CD4-positive, alpha-beta T cell treated with Interferon gamma for 1 hour (primary cell): ENCODE results near the gene ATP12A.
A peak's percentile ranks its signal among the peaks of the same experiment; 100 is the strongest.

Source experiments
- DNase-seq: peaks from one replicate; pipeline ENCODE4 v3.0.0-alpha.2; 2020

Gene ATP12A

GRCh38 chr13:24664726-24665409, 15.3 kb upstream of the ATP12A start:
- no peak for DNase-seq

DNA sequence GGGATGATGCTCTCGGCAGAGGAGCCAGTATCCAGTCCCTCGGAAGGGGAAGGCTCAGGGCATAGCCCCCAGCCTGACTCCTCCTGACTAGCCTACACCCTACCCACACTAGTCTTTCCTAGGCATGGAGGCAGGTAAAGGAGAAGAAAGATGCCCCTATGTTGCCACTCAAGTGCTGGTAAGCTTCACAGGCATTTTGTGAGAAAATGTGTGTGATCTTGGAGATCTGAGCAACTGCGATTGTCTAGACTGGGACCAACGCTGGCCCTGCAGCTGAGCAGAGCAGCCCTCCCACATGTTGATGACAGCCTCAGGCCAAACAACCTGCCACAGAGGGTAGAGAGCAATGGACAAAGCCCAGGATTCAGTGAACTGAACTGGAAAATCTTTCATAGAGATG, 11.7 kb upstream of the ATP12A start:
- no peak for DNase-seq

DNA sequence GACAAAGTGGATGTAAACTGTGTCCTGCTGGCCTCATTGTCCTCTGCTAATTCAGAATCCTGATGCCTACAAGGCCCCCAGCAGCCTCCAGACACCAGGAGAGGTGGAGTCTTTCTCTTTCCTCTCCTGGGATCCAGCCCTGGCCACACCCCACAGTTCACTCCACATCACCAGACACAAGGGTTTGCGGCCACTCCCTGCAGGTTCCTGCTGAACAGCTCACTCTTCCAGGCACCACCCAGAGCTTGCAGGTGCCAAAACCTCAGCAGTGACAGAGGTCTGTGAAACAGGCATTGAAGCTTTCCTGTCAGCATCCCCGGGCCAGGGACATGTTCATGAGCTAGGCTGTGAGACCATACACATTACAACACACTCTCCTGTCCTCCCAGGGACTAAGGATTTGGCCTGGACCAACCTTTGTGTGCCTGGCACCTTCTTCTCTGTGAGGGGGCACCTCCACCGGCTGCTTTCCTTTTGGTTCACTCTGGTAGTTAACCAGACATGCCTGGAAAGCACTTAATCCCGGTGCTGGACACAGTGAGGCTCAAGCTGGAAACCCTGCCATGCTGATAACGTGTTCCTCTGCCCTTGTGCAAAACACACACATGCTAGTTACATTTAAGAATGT, 11.1 kb upstream of the ATP12A start:
- no peak for DNase-seq

DNA sequence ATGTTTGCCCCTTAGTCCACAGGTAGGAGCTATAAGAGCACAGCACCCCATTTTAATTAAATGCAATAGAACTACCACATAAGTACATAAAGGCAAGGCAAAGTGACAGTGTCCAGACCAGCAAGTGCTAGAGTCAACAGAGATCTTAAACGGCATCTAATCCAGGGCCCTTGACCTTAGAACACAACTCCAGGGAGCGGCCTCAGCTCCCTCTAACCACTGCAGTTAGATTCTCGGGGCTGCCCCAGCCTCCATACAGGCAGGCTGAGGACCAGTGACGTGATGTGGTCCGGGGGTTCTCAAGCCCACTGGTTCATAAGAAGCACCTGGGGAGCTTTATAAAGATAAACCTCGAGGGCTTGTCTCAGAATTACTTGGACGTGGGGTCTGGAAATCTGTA, 10.0 kb upstream of the ATP12A start:
- DNase-seq: no peak

DNA sequence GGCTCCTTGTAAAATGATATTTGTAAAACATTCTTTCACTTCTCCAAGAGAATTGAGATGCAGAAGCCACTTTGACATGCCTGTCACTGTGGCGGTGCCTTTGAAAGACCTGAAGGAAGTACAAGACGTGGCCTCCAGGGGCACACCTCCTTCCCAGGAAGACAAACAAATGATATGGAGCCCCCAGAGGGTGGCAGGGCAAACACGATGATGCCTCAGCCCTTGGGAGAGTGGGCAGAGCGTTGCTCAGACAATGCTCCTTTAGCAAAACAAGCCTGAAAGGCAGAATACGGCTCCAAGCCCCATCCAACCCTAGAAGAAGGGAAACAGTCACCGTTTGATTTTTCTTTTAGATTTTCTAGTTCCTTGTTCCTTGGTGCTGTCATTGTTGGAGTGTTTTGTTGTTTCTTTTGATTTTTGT, 9.2 kb upstream of the ATP12A start:
- no peak for DNase-seq

- DNase-seq: no peak
These were observed 8.7 kb upstream of the ATP12A start for GRCh38 chr13:24671386-24672113.

DNA sequence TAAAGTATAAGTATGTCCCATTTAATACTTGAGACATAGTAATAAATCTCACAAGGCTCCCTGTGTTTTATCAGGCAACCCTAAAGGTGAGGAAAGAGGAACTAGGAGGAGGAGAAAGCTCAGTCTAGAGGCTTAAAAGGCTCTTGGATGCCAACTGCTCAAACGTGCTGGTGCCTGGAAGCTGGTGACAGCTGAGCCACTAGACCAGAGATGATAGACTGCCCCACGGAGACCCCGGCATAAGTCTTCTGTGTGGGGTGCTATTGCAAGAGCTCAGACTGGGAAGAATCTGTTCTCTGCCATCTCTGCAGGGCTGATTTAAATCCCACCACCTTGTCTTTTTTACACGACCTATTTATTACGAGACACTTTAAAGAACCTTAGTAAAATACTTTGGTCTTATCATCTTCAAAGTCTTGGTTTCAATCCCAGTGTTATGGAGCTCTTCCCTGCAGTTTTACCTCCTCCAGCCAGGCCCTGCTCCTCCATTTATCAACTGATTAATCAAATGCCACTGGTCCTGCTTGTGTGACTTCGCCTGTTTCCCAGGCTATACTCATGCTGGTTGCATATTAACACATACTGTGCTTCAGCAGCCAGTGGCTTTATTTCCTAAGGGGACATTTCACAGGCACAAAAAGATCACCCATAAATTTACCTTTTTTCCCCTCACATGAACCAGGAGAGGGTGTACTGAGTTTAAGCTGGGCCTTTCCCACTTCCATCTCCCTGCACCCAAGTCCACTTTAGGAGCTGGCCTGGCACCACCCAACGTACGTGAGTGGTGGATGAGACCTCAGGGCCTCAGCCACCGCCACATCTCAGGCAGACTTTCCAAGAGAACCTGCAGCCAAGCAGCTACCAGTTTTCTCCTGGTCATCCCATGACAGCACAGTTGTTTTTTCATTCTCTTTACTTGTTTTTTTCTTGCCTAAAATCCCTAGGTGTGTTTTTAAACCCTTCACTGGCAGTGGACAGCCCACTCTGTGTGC, 7.8 kb upstream of the ATP12A start:
- no peak for DNase-seq

DNA sequence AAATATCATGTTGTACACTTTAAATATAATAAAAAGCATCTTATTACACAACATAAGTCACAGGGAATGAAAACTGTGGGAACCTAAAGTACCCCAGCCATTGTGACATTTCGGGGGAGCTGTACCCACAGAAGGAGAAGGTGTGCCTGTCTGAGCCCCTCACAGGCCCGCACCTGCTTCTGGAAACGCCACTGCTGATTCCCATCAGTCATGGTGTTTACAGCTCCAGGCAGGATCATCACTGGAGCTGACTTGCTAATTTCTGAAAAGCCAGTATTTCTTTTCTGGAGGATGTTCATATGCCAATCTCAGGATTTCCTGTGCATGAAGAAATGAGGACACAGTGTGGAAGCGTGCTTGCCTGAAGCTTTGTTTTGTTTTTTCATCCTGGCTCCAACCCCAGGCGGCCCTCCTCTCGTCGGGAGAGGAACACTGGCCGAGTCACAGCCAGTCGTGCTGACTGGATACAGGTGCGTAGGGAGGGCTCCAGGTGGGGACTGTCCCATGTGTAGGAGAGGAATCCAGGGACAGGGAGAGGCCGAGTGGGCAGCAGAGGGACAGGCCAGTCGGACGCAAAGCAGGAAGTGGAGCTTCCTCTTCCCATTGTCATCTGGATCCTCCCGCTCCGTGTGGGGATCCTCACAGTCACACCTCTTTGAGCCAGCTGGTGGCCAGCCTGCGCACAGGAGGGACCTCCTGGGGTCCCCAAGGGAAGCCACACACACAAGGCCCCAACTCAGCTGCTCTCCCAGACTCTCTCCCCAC, 4.2 kb upstream of the ATP12A start:
- no peak for DNase-seq

- no peak for DNase-seq
These were observed 2.1 kb upstream of the ATP12A start for GRCh38 chr13:24678151-24678550.

DNA sequence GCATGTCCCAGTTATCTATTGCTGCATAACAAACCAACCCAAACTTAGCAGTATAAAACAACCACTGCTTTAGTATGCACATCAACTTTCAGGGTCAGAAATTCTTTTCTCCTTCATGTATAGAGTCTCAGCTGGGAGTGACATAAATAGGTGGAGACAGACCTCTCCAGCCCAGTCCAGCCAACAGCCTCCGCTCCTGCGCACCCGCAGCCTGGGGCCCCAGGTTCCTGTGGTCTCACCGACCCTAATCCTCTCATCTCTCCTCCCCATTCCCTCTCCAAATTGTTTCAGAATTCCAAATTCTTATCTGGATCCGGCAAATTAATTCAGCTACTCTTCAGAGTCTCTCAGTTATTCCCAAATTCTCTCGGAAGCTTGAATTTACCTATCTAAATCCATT, 522 bp upstream of the ATP12A start:
- DNase-seq: no peak

DNA sequence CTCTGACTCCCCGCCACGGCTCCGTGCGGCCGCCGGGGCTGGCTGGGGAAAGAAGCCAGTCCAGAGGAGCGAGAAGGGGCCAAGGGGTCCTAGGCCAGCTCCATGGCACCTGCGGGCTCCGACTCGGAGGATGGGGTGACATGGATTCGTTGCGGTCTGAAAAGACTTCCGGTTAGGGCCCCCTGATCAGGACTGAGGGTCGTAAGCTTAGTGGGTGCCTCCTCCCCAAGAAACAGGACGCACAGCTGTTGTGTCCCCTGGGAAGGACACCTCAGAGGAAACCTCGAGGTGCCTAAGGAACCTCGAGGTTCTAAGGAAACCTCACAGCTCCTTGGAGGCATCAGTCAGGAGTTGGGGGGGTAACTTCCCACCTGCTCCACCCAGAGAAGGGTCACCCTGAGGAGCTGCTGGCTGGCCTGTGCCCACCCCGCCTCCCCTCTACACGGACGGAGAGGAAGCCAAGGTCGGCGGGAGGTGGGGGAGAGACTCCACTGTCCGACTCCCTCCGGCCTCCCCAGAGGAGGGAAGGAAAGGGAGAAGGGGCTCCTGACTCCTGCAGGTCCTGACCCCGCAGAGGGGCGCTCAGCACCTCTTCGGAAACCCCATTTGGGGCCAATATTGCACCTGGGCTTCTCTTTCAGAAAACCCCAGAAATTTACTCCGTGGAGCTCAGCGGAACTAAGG, 855 bp downstream of the ATP12A start:
- no peak for DNase-seq

DNA sequence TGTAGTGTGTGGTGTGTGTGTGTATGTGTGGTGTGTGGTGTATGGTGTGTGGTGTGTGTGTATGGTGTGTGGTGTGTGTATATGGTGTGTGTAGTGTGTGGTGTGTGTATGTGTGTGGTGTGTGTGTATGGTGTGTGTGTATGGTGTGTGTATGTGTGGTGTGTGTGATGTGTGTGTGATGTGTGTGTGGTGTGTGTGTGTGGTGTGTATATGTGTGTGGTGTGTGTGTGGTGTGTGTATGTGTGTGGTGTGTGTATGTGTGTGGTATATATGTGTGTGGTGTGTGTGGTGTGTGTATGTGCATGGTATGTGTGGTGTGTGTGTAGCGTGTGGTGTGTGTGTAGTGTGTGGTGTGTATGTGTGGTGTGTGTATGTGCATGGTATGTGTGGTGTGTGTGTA, 1.7 kb downstream of the ATP12A start:
- no peak for DNase-seq

- DNase-seq: no peak
These were observed 2.1 kb downstream of the ATP12A start for GRCh38 chr13:24682353-24682752.

GRCh38 chr13:24683351-24683750, 3.1 kb downstream of the ATP12A start:
- DNase-seq: no peak

DNA sequence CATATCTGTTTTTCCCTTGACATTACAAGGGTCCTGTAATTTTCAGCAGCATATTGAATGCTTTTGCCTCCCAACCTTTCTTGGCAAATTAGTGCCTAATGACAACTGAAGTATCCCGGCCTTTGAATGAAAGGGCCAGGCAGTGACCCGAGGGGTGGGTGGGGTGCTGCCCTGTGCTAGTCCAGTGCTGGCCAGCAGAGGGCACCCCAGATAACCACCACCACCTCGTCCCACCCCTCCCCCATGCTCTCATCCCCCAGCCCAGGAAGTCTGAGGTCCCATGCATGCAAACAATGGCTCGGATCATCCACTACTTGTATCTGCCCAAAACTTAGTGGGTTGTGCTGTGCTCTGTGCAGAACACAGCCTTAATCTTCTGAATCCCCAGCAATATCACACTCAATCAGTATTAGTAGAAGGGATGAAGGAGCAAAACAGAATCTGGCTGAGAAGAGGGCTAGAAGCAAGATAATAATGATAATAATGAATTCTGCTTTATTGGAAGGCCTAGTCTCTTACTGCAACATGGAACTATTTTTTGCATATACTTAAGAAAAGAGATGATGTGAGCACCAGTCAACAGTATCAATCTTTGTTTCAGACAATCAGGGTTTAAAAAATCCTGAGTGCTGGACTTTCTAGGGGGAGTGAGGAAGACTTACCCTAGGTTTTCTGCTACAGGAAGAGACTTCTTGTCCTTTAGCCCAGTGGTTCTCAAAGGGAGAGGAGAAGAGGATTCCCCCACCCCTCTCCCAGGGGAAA, 3.8 kb downstream of the ATP12A start:
- peak; percentile 49 for DNase-seq

DNA sequence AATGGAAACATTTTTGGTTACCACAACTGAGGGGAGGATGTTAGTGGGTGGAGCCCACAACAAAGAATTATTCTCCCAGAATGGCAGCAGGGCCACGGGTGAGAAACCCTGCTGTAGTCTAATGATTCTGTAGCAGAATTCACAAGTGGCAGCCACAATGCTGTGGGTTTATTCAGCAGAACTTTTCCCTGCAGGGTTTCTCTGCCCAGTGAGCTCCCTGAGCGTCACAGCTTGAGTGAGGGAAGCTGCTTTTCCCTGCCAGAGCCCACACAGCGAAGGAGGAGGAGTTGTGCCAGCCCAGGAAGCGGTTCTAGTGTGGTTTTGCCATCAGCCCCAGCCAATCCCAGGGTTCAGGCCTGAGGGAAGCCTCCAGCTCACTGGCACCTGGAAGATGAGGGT, 4.4 kb downstream of the ATP12A start:
- DNase-seq: no peak

DNA sequence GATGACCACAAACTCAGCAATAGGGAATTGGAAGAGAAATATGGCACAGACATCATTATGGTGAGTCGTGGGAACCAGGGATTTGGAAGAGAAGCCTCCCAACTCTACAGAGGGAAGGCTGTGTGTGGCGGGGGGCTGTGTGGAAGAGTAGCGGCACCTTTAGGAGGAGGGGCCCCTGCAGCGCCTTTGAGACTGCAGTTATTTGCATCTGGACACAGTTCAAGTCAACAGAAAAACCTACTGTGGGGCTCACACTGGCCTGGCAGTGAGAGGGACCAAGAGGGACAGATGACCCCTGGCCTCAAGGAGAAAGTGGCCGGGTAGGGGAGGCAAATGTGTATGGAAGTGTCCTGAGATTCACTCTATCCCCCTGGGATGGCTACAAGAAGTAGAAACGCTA, 5.1 kb downstream of the ATP12A start:
- DNase-seq: no peak

DNA sequence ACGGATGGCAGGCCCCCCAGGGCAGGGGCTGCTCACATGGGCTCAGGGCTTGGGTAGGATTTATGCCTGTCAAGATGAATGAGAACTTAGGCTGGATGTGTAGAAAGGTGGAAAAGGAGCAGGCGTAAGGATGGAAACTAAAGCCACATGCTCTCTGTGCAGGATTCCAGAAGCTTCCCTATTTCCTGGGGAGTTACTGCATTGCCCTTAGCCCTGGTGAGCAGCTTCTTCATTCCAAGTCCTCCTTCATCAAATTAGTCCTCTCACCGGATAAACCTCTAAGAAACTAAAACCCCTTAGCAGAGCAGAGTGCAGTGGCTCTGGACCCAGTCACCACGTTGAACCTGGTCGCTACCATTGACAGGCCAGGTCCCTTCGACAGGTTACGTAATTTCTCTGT, 7.4 kb downstream of the ATP12A start:
- DNase-seq: no peak

GRCh38 chr13:24688111-24688510, 7.9 kb downstream of the ATP12A start:
- DNase-seq: no peak

DNA sequence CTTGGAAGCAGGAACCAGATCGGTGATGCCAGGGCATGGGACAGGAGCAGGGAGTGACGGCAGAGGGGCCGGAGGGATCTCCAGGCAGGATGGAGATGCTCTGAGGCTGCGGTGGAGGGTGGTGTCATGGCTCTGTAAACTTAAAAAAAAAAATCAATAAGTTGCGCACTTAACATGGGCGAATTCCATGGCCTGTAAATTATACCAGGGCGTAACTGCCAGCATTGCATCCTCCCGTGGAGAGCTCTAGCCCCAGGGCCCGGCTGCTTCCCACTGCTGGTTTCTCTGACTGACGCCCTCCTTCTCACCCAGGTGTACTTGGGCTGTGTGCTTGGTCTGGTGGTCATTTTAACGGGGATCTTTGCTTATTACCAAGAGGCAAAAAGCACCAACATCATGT, 8.7 kb downstream of the ATP12A start:
- no peak for DNase-seq

GRCh38 chr13:24691381-24691780, 11.2 kb downstream of the ATP12A start:
- no peak for DNase-seq
